Breast epithelium (tissue), 4 donors: ENCODE measurements around the gene ZNF586. TPM values are rescaled to one million over a fixed set of nuclear protein-coding genes. Genes with fewer than 3 reads are reported as not detected.
"Not testable (repeated sequence)": the region's sequence is repeated elsewhere in the genome, so short reads cannot be mapped to it uniquely, and the experiment has no call there.

Experiments
- DNase-seq, 2 donors: peaks; one replicate each; pipeline ENCODE4 v3.0.0-alpha.2; 2019; ENCODE audit warnings: low spot score in 2 of 2
- H3K27ac ChIP-seq, 2 donors: fragments of 200-600 bp; sonication (generic) in 1 of 2; one replicate each; pipeline ENCODE4 v1.5.1; 2016 to 2019; ENCODE audit warnings: mild to moderate bottlenecking in 1 of 2
- H3K27me3 ChIP-seq, 2 donors: fragments of 200-600 bp; sonication (generic) in 1 of 2; one replicate each; pipeline versions ENCODE4 v1.5.1 to v1.6.0; 2017 to 2019; ENCODE audit warnings: control low read depth in 1 of 2, mild to moderate bottlenecking in 1 of 2
- H3K36me3 ChIP-seq: fragments of 200-600 bp; one replicate; pipeline ENCODE4 v1.5.1; 2019
- H3K4me1 ChIP-seq, 2 donors: fragments of 200-600 bp; sonication (generic); one replicate each; pipeline ENCODE4 v1.5.1; 2016 to 2019; ENCODE audit warnings: control low read depth in 1 of 2
- H3K4me3 ChIP-seq, 3 donors: fragments of 200-600 bp; sonication (generic); 1 replicate in 2 of 3; 2 replicates in 1 of 3; pipeline ENCODE4 v1.5.1; 2016 to 2019; ENCODE audit warnings: mild to moderate bottlenecking in 3 of 3, moderate library complexity in 2 of 3
- H3K9me3 ChIP-seq, 2 donors: fragments of 200-600 bp; sonication (generic) in 1 of 2; one replicate each; pipeline ENCODE4 v1.5.1; 2016 to 2019; ENCODE audit warnings: control low read depth in 1 of 2
- CTCF ChIP-seq, 3 donors: fragments of 450-650 bp; IDR thresholded peaks; one replicate each; pipeline ENCODE4 v1.5.1; 2016 to 2017; ENCODE audit warnings: antibody characterized with exemption in 3 of 3, mild to moderate bottlenecking in 3 of 3, moderate library complexity in 3 of 3
- POLR2A ChIP-seq: fragments of 450-650 bp; IDR thresholded peaks from one replicate; pipeline ENCODE4 v1.6.1; 2016; ENCODE audit warnings: antibody characterized with exemption, mild to moderate bottlenecking, moderate library complexity
- POLR2AphosphoS5 ChIP-seq, 3 donors: sonication (generic); formaldehyde crosslinking; IDR thresholded peaks; one replicate each; pipeline ENCODE4 v1.6.1; 2017; ENCODE audit warnings: antibody characterized with exemption in 3 of 3
- intact Hi-C: fragments of 100-400 bp; cut with DNase I; formaldehyde crosslinking; loops from one replicate; pipeline ENCODE4 v1.15.1; 2023; ENCODE audit warnings: low total_unique reads
- total RNA-seq, 3 donors: library from RNA; depleted of rRNA; stranded (reverse); fragments of >200 nt; gene quantifications; one replicate each; pipeline ENCODE4 v1.1.0, GENCODE V29; 2016

The ZNF586 gene
- total RNA-seq, 3 donors from 2014 or later = 9.9 to 40.5 (median 13.4) TPM

GRCh38 chr19:57803594-57804325 is 34.3 kb downstream of the ZNF586 start:
- Histone ChIP-seq H3K4me3 (peak overlapping the region; percentile 44 to 73 (median 67)), H3K27ac (peak overlapping the region; percentile 90 to 96), H3K4me1 (peaks cover 0 to 8% of the 10 kb centered on the region in 2 donors), H3K27me3 (no peaks in the 10 kb centered on the region), H3K9me3 (no peaks in the 10 kb centered on the region), H3K36me3 (no peaks in the 10 kb centered on the region)
- intact Hi-C loops = no loop called here
- DNase-seq = no peak
- TF ChIP-seq POLR2AphosphoS5 (IDR thresholded peaks at IDR 0.05) = peak in 1 of 3 donors; percentile 52
- no peak for TF ChIP-seq POLR2A

GRCh38 chr19:57807541-57807940 is 38.1 kb downstream of the ZNF586 start:
- H3K4me3 ChIP-seq = no peak overlapping the region
- peak overlapping the region in 1 of 2 donors; percentile 7 for H3K27ac ChIP-seq
- TF ChIP-seq CTCF (IDR thresholded peaks at IDR 0.05) (no peak), POLR2A (no peak), POLR2AphosphoS5 (IDR thresholded peaks at IDR 0.05) (no peak)
- no peaks in the 10 kb centered on the region for H3K27me3 ChIP-seq
- intact Hi-C loops = no loop called here
- no peaks in the 10 kb centered on the region for H3K36me3 ChIP-seq
- DNase-seq = no peak
- H3K9me3 ChIP-seq = no peaks in the 10 kb centered on the region
- H3K4me1 ChIP-seq = peaks cover 0 to 5% of the 10 kb centered on the region in 2 donors

GRCh38 chr19:57810410-57811295 is 41.2 kb downstream of the ZNF586 start:
- Histone ChIP-seq H3K4me3 (peak overlapping the region in 1 of 3 donors; percentile 31), H3K27ac (peak overlapping the region; percentile 32 to 61)
- H3K9me3 ChIP-seq, H3K4me1 ChIP-seq, DNase-seq, H3K27me3 ChIP-seq, intact Hi-C loops, H3K36me3 ChIP-seq: not testable (repeated sequence)

GRCh38 chr19:57812226-57812625 is 42.8 kb downstream of the ZNF586 start:
- peak overlapping the region; percentile 56 to 75 for H3K27ac ChIP-seq
- no peaks in the 10 kb centered on the region for H3K9me3 ChIP-seq
- TF ChIP-seq POLR2AphosphoS5 (IDR thresholded peaks at IDR 0.05) = no peak
- no peak for TF ChIP-seq POLR2A
- no peak for TF ChIP-seq CTCF (IDR thresholded peaks at IDR 0.05)
- no peaks in the 10 kb centered on the region for H3K27me3 ChIP-seq
- intact Hi-C loops = no loop called here
- DNase-seq = no peak
- no peaks in the 10 kb centered on the region for H3K36me3 ChIP-seq
- H3K4me3 ChIP-seq = peak overlapping the region in 2 of 3 donors; percentile 43 to 88
- H3K4me1 ChIP-seq = no peaks in the 10 kb centered on the region

- Histone ChIP-seq H3K4me3 (peak overlapping the region in 2 of 3 donors; percentile 88 to 99), H3K27ac (peak overlapping the region; percentile 86 to 88)
- H3K27me3 ChIP-seq, intact Hi-C loops, H3K9me3 ChIP-seq, H3K36me3 ChIP-seq, DNase-seq, H3K4me1 ChIP-seq: not testable (repeated sequence)
Measured at GRCh38 chr19:57812975-57813820, 43.7 kb downstream of the ZNF586 start.

- H3K27ac ChIP-seq = peak overlapping the region; percentile 86 to 88
Measured at GRCh38 chr19:57813919-57814504, 44.5 kb downstream of the ZNF586 start.

More at GRCh38 chr19:57813919-57814504, 44.5 kb downstream of the ZNF586 start:
- Histone ChIP-seq H3K9me3 (no peaks in the 10 kb centered on the region), H3K36me3 (no peaks in the 10 kb centered on the region), H3K4me3 (peak overlapping the region; percentile 69 to 99 (median 88)), H3K27me3 (no peaks in the 10 kb centered on the region), H3K4me1 (no peaks in the 10 kb centered on the region)
- intact Hi-C loops = no loop called here
- DNase-seq = peak; percentile 39 to 64
- no peak for TF ChIP-seq CTCF (IDR thresholded peaks at IDR 0.05)
- TF ChIP-seq POLR2A = no peak
- no peak for TF ChIP-seq POLR2AphosphoS5 (IDR thresholded peaks at IDR 0.05)
